GM12878 (cell line): ENCODE measurements around the gene MMD. TPM values are rescaled to one million over a fixed set of nuclear protein-coding genes. Genes with fewer than 3 reads are reported as not detected.

Experiments
- ATAC-seq: fragments of 200-7000 bp; cut with Tn5 transposase; 3 replicates; pipeline ENCODE4 v1.9.1; 2020; ENCODE audit warnings: mild to moderate bottlenecking, moderate library complexity
- BruUV-seq: library from RNA; stranded (reverse); fragments of 400-500 nt; replicated peaks from 2 replicates; lab custom pipeline; 2021; lab: Mats Ljungman, UMichigan
- CTCF ChIA-PET: fragments of 300-600 bp; sonication (Branson Sonifier 250); formaldehyde crosslinking; extraction: SDS; loops from one replicate; lab custom pipeline; 2021; ENCODE audit warnings: inconsistent platforms; lab: Yijun Ruan, JAX
- POLR2A ChIA-PET: fragments of 350-600 bp; formaldehyde crosslinking; extraction: SDS; loops from one replicate; lab custom pipeline; 2021; ENCODE audit warnings: inconsistent platforms; lab: Charles Lee
- RAD21 ChIA-PET: fragments of 300-600 bp; sonication (Branson Sonifier 250); formaldehyde crosslinking; loops from one replicate; lab custom pipeline; 2023; ENCODE audit warnings: antibody characterized with exemption; ENCODE audit not compliant: unreplicated experiment; lab: Charles Lee
- SMC1A ChIA-PET: fragments of 300-600 bp; sonication (Branson Sonifier 250); formaldehyde crosslinking; loops from one replicate; lab custom pipeline; 2023; ENCODE audit not compliant: unreplicated experiment, uncharacterized antibody; lab: Charles Lee
- DNase-seq: peaks from one replicate; pipeline ENCODE4 v3.0.0-alpha.2; 2011; ENCODE audit warnings: low read depth, low spot score
- FAIRE-seq: peaks from 3 replicates; lab custom pipeline; 2011; peaks lifted over from hg19 to GRCh38; lab: Jason Lieb, UNC
- H2AFZ ChIP-seq: 2 replicates; pipeline ENCODE4 v1.6.0; 2011; ENCODE audit warnings: low read depth, low read length, control low read depth; ENCODE audit not compliant: control insufficient read depth
- H3K27ac ChIP-seq: 2 replicates; pipeline ENCODE4 v1.5.1; 2011; ENCODE audit warnings: control low read depth; ENCODE audit not compliant: control insufficient read depth, insufficient read depth
- H3K27me3 ChIP-seq, 2 experiments: replicated peaks in 1 of 2; 2 replicates each; pipeline versions ENCODE4 v1.6.0 to v1.6.1; 2011; ENCODE audit warnings: low read length in 1 of 2; ENCODE audit not compliant: control insufficient read depth in 2 of 2, insufficient read depth in 2 of 2
- H3K36me3 ChIP-seq, 2 experiments: 2 replicates each; pipeline ENCODE4 v1.5.1; 2011; ENCODE audit warnings: low read length in 1 of 2; ENCODE audit not compliant: control insufficient read depth in 2 of 2, insufficient read depth in 2 of 2
- H3K4me1 ChIP-seq: 2 replicates; pipeline ENCODE4 v1.6.1; 2011; ENCODE audit warnings: mild to moderate bottlenecking, low read length, moderate library complexity, mixed read lengths; ENCODE audit not compliant: control insufficient read depth, insufficient read depth
- H3K4me2 ChIP-seq: 2 replicates; pipeline ENCODE4 v1.6.0; 2011; ENCODE audit warnings: control low read depth; ENCODE audit not compliant: control insufficient read depth, insufficient read depth
- H3K4me3 ChIP-seq: fragments of 200-600 bp; sonication (generic); 2 replicates; pipeline ENCODE4 v1.5.1; 2016
- H3K79me2 ChIP-seq: 2 replicates; pipeline ENCODE4 v1.6.0; 2011; ENCODE audit warnings: low read length; ENCODE audit not compliant: control insufficient read depth, insufficient read depth
- H3K9ac ChIP-seq: 2 replicates; pipeline ENCODE4 v1.8.0; 2011; ENCODE audit warnings: low read length, control low read depth, mixed read lengths; ENCODE audit not compliant: control insufficient read depth, insufficient read depth
- H3K9me3 ChIP-seq: replicated peaks from 3 replicates; pipeline ENCODE4 v1.5.1; 2011; ENCODE audit warnings: mild to moderate bottlenecking, low read length; ENCODE audit not compliant: control insufficient read depth, insufficient read depth
- H4K20me1 ChIP-seq: 2 replicates; pipeline ENCODE4 v1.6.0; 2011; ENCODE audit not compliant: control insufficient read depth, insufficient read depth
- ATF2 ChIP-seq: IDR thresholded peaks from 2 replicates; pipeline ENCODE4 v1.6.1; 2012; ENCODE audit warnings: low read length, inconsistent platforms
- CHD2 ChIP-seq: IDR thresholded peaks from 2 replicates; pipeline ENCODE4 v1.6.1; 2011; ENCODE audit warnings: low read depth, low read length, improper control_type of control experiment, borderline replicate concordance
- GABPA ChIP-seq: IDR thresholded peaks from 2 replicates; pipeline ENCODE4 v1.6.1; 2014; ENCODE audit warnings: antibody characterized with exemption, low read depth, mild to moderate bottlenecking, inconsistent platforms
- IKZF1 ChIP-seq: fragments of 450-650 bp; conservative IDR thresholded peaks from 2 replicates; pipeline ENCODE4 v1.6.1; 2017; ENCODE audit warnings: antibody characterized with exemption, mild to moderate bottlenecking
- KLF5 ChIP-seq: fragments of 450-650 bp; IDR thresholded peaks from 2 replicates; pipeline ENCODE4 v1.6.1; 2014; ENCODE audit warnings: mild to moderate bottlenecking; ENCODE audit not compliant: partially characterized antibody
- PRDM15 ChIP-seq: fragments of 450-650 bp; formaldehyde crosslinking; IDR thresholded peaks from 2 replicates; pipeline ENCODE4 v1.4.0; 2020; ENCODE audit warnings: mild to moderate bottlenecking, moderate library complexity
- SMAD5 ChIP-seq: IDR thresholded peaks from 2 replicates; pipeline ENCODE4 v1.6.1; 2016; ENCODE audit warnings: antibody characterized with exemption, low read depth
- SUZ12 ChIP-seq: fragments of 200-600 bp; sonication (generic); IDR thresholded peaks from one replicate; pipeline ENCODE4 v1.6.1; 2018; ENCODE audit warnings: antibody characterized with exemption, mild to moderate bottlenecking; ENCODE audit not compliant: unreplicated experiment
- TARDBP ChIP-seq: IDR thresholded peaks from 2 replicates; pipeline ENCODE4 v1.6.1; 2016; ENCODE audit warnings: borderline replicate concordance
- ZBTB11 ChIP-seq: fragments of 450-650 bp; formaldehyde crosslinking; IDR thresholded peaks from 2 replicates; pipeline ENCODE4 v1.5.0; 2022; ENCODE audit warnings: mild to moderate bottlenecking, missing genetic modification characterization
- ZBTB33 ChIP-seq: fragments of 450-650 bp; IDR thresholded peaks from 2 replicates; pipeline ENCODE4 v1.6.1; 2017; ENCODE audit warnings: mild to moderate bottlenecking
- WGBS: methylation state at CpG from one replicate; pipeline ENCODE4 v1.1.6; 2016; ENCODE audit warnings: low lambda C conversion rate; ENCODE audit not compliant: insufficient replicate concordance, insufficient coverage; ENCODE audit errors: missing lambda C conversion rate; 5-methylcytosine and 5-hydroxymethylcytosine counted together
- in situ Hi-C: fragments of 300-500 bp; cut with MboI; formaldehyde crosslinking; loops from 9 replicates; pipeline ENCODE4 v1.14.3; 2018; ENCODE audit warnings: mixed read lengths
- intact Hi-C: fragments of 100-400 bp; cut with micrococcal nuclease; formaldehyde crosslinking; loops from one replicate; pipeline ENCODE4 v1.14.2; 2022; ENCODE audit not compliant: unreplicated experiment
- polyA plus RNA-seq, 11 experiments: library from polyadenylated mRNA; depleted of rRNA in 4 of 11; unstranded in 6 of 11; stranded (reverse) in 5 of 11; fragments of >200 nt; fragmentation: Nextera tagmentation in 4 of 11; fragmentation: Illumina TruSeq in 1 of 11; extraction: Ambion mirVana in 4 of 11; extraction: Trizol in 1 of 11; gene quantifications; 1 replicate in 1 of 11; 2 replicates in 10 of 11; pipeline versions ENCODE4 v1.2.1 to v1.2.3, GENCODE V29; 2011 to 2016; ENCODE audit warnings: inconsistent platforms in 2 of 11, missing spikeins in 2 of 11, low read depth in 1 of 11
- total RNA-seq, 4 experiments: library from RNA; depleted of rRNA in 3 of 4; stranded (reverse); fragments of >200 nt in 3 of 4; fragmentation: Illumina TruSeq in 1 of 4; extraction: Trizol in 1 of 4; gene quantifications; 2 replicates each; pipeline versions ENCODE4 v1.2.1 to v1.2.3, GENCODE V29; 2013 to 2021

Gene MMD
- total and polyA plus RNA-seq, 10 of the 15 experiments (the other 5 are each of a cell fraction or from before 2014, with no cell fraction given), result 8.0 to 46.7 (median 22.3) TPM

GRCh38 chr17:55354941-55355340 is 66.7 kb downstream of the MMD start:
- H3K9ac ChIP-seq, result no peak overlapping the region
- no peaks in the 10 kb centered on the region for H3K79me2 ChIP-seq
- DNase-seq (no peak), ATAC-seq (no peak)
- ChIA-PET POLR2A (no interaction called here), SMC1A (interaction anchor here (0.8 to 10.5 kb wide), 9 partner anchors 8 to 363 kb away, joined by 3 to 109 read pairs (median 6); partner anchors contain the start of gene SMIM36)
- no peak overlapping the region for H3K4me2 ChIP-seq
- no peaks in the 10 kb centered on the region; a peak in 1 of 4 replicates for H3K27me3 ChIP-seq
- H3K36me3 ChIP-seq, result no peaks in the 10 kb centered on the region
- no TSS peak for BruUV-seq
- H2AFZ ChIP-seq, result no peak overlapping the region
- intact Hi-C loops (loop anchor here (5.0 kb wide), 1 partner anchor 303 kb away; no protein-coding TSS in a partner anchor), in situ Hi-C loops (loop anchor here (5.0 kb wide), 2 partner anchors 157 to 363 kb away; partner anchors contain the start of gene SMIM36)
- 37% methylated on average over 2 of the region's 2 CpGs for WGBS
- no peak overlapping the region for H3K4me3 ChIP-seq
- no peak for TF ChIP-seq IKZF1
- no peak for TF ChIP-seq ATF2
- no peak for TF ChIP-seq CHD2
- no peak for TF ChIP-seq TARDBP
- TF ChIP-seq SUZ12, result no peak
- no peak for TF ChIP-seq PRDM15 (CRISPR knock-in tag)
- TF ChIP-seq KLF5, result no peak
- TF ChIP-seq GABPA, result no peak
- no peak for TF ChIP-seq SMAD5
- no peak for TF ChIP-seq ZBTB33
- no peak for TF ChIP-seq ZBTB11
- TF ChIP-seq, all 136 proteins: peak for 0
- no peak for FAIRE-seq
- RAD21 ChIA-PET, result interaction anchor here (1.0 to 4.4 kb wide), 3 partner anchors 72 to 361 kb away, joined by 3 to 57 read pairs (median 6); partner anchors contain the start of gene SMIM36
- Histone ChIP-seq H3K27ac (no peak overlapping the region), H3K9me3 (no peaks in the 10 kb centered on the region), H3K4me1 (no peaks in the 10 kb centered on the region), H4K20me1 (no peaks in the 10 kb centered on the region)
- CTCF ChIA-PET, result interaction anchor here (0.8 to 8.5 kb wide), 12 partner anchors 7 to 363 kb away, joined by 3 to 111 read pairs (median 6); partner anchors contain the start of gene SMIM36
